MM.1S (cell line): ENCODE data around the gene ATP5F1D.

Experiments
- DNase-seq: peaks from one replicate; pipeline ENCODE4 v3.0.0-alpha.2; 2015
- H2AFZ ChIP-seq: fragments of 300-600 bp; sonication (generic); 2 replicates; pipeline ENCODE4 v1.6.0; 2016; ENCODE audit warnings: antibody characterized with exemption, low read length
- H3F3A ChIP-seq: fragments of 300-600 bp; sonication (generic); 2 replicates; pipeline ENCODE4 v1.6.1; 2016; ENCODE audit warnings: mild to moderate bottlenecking, antibody characterized with exemption, low read length, moderate library complexity, mixed read lengths; ENCODE audit not compliant: insufficient read depth
- H3K27ac ChIP-seq: fragments of 300-600 bp; sonication (generic); 2 replicates; pipeline ENCODE4 v1.5.1; 2016; ENCODE audit warnings: mild to moderate bottlenecking, low read length
- H3K27me3 ChIP-seq: fragments of 300-600 bp; sonication (generic); replicated peaks from 2 replicates; pipeline ENCODE4 v1.6.0; 2016; ENCODE audit warnings: low read length; ENCODE audit not compliant: insufficient read depth
- H3K36me3 ChIP-seq: fragments of 300-600 bp; sonication (generic); replicated peaks from 2 replicates; pipeline ENCODE4 v1.6.1; 2016; ENCODE audit warnings: mild to moderate bottlenecking, low read length, mixed read lengths; ENCODE audit not compliant: insufficient read depth
- H3K4me1 ChIP-seq: fragments of 300-600 bp; sonication (generic); 2 replicates; pipeline ENCODE4 v1.6.1; 2016; ENCODE audit warnings: low read length, mixed read lengths
- H3K4me2 ChIP-seq: fragments of 300-600 bp; sonication (generic); 2 replicates; pipeline ENCODE4 v1.6.0; 2016; ENCODE audit warnings: low read depth, low read length
- H3K4me3 ChIP-seq: fragments of 300-600 bp; sonication (generic); 2 replicates; pipeline ENCODE4 v1.5.1; 2016; ENCODE audit warnings: low read length, mixed read lengths
- H3K79me2 ChIP-seq: fragments of 300-600 bp; sonication (generic); 2 replicates; pipeline ENCODE4 v1.6.1; 2016; ENCODE audit warnings: mixed run types, low read length, mixed read lengths
- H3K9ac ChIP-seq: fragments of 300-600 bp; sonication (generic); 2 replicates; pipeline ENCODE4 v1.6.1; 2016; ENCODE audit warnings: low read length, mixed read lengths
- H3K9me2 ChIP-seq: fragments of 300-600 bp; sonication (generic); replicated peaks from 2 replicates; pipeline ENCODE4 v1.6.1; 2016; ENCODE audit warnings: mild to moderate bottlenecking, low read length, mixed read lengths; ENCODE audit not compliant: insufficient read depth
- H3K9me3 ChIP-seq: fragments of 300-600 bp; sonication (generic); replicated peaks from 2 replicates; pipeline ENCODE4 v1.6.1; 2016; ENCODE audit warnings: mild to moderate bottlenecking, low read length, mixed read lengths; ENCODE audit not compliant: insufficient read depth
- H4K20me1 ChIP-seq: fragments of 300-600 bp; sonication (generic); 2 replicates; pipeline ENCODE4 v1.6.1; 2016; ENCODE audit warnings: mild to moderate bottlenecking, low read length, moderate library complexity, mixed read lengths; ENCODE audit not compliant: insufficient read depth
- CTCF ChIP-seq: fragments of 300-600 bp; sonication (generic); IDR thresholded peaks from 2 replicates; pipeline ENCODE4 v1.5.1; 2016; ENCODE audit warnings: antibody characterized with exemption, low read length, mixed read lengths
- EZH2 ChIP-seq: fragments of 300-600 bp; sonication (generic); optimal IDR thresholded peaks from 2 replicates; pipeline ENCODE3; 2017; ENCODE audit warnings: low read depth, mild to moderate bottlenecking, antibody characterized with exemption, low read length, mixed read lengths
- EZH2phosphoT487 ChIP-seq: fragments of 300-600 bp; sonication (generic); IDR thresholded peaks from 2 replicates; pipeline ENCODE4 v1.6.1; 2018; ENCODE audit warnings: antibody characterized with exemption, low read length

Gene ATP5F1D

GRCh38 chr19:1278074-1278473 lies 36.5 kb downstream of the ATP5F1D start:
- Histone ChIP-seq H3K4me2 (no peak overlapping the region), H3K27me3 (peaks cover 4% of the 10 kb centered on the region), H3K4me1 (peaks cover 13% of the 10 kb centered on the region), H4K20me1 (no peaks in the 10 kb centered on the region), H3K27ac (no peak overlapping the region), H3K9me3 (no peaks in the 10 kb centered on the region), H3K79me2 (peaks cover 45% of the 10 kb centered on the region), H3K9ac (no peak overlapping the region), H2AFZ (no peak overlapping the region), H3K4me3 (no peak overlapping the region), H3K36me3 (peaks cover 14% of the 10 kb centered on the region), H3K9me2 (no peaks in the 10 kb centered on the region), H3F3A (peaks cover 33% of the 10 kb centered on the region)
- no peak for DNase-seq
- no peak for TF ChIP-seq CTCF
- no peak for TF ChIP-seq EZH2
- TF ChIP-seq EZH2phosphoT487, result no peak

- Histone ChIP-seq H3K79me2 (peaks cover 36% of the 10 kb centered on the region), H3K27ac (no peak overlapping the region), H3K4me1 (peaks cover 13% of the 10 kb centered on the region), H3K9me2 (no peaks in the 10 kb centered on the region), H4K20me1 (no peaks in the 10 kb centered on the region), H3K4me2 (no peak overlapping the region), H3K4me3 (no peak overlapping the region), H3K27me3 (peaks cover 14% of the 10 kb centered on the region), H3K9me3 (no peaks in the 10 kb centered on the region), H3K36me3 (peaks cover 9% of the 10 kb centered on the region), H2AFZ (no peak overlapping the region), H3K9ac (no peak overlapping the region), H3F3A (peaks cover 24% of the 10 kb centered on the region)
- TF ChIP-seq EZH2 (no peak), EZH2phosphoT487 (no peak), CTCF (no peak)
- DNase-seq, result no peak
Observed at GRCh38 chr19:1278713-1279660, 37.4 kb downstream of the ATP5F1D start.

- no peak overlapping the region for H3K9ac ChIP-seq
- no peak overlapping the region for H3K4me2 ChIP-seq
- no peak overlapping the region for H3K27ac ChIP-seq
- DNase-seq, result peak; percentile 84
- peaks cover 17% of the 10 kb centered on the region for H3F3A ChIP-seq
- H3K27me3 ChIP-seq, result peaks cover 22% of the 10 kb centered on the region
- TF ChIP-seq EZH2 (no peak), CTCF (peak; percentile 99), EZH2phosphoT487 (no peak)
- no peak overlapping the region for H2AFZ ChIP-seq
- H3K36me3 ChIP-seq, result peaks cover under 1% of the 10 kb centered on the region; the same call in 1 of the 2 replicates
- H3K9me2 ChIP-seq, result no peaks in the 10 kb centered on the region
- H4K20me1 ChIP-seq, result no peaks in the 10 kb centered on the region
- H3K9me3 ChIP-seq, result no peaks in the 10 kb centered on the region
- peaks cover 8% of the 10 kb centered on the region for H3K4me1 ChIP-seq
- peaks cover 27% of the 10 kb centered on the region for H3K79me2 ChIP-seq
- no peak overlapping the region for H3K4me3 ChIP-seq
Observed at GRCh38 chr19:1279782-1280341, 38.3 kb downstream of the ATP5F1D start.
